T-helper 17 cell (primary cell): ENCODE data around the gene ADCK2. TPM values are rescaled to one million over a fixed set of nuclear protein-coding genes. Genes with fewer than 3 reads are reported as not detected.
A peak's percentile ranks its signal among the peaks of the same experiment; 100 is the strongest.
"Not testable (repeated sequence)": the region's sequence is repeated elsewhere in the genome, so short reads cannot be mapped to it uniquely, and the experiment has no call there.

Source experiments
- ATAC-seq: fragments of 150-1000 bp; cut with Tn5 transposase; 2 replicates; pipeline ENCODE4 v1.10.0; 2021; ENCODE audit warnings: mild to moderate bottlenecking, moderate library complexity
- DNase-seq, 3 donors: peaks; one replicate each; pipeline versions ENCODE4 v3.0.0 to v3.0.0-alpha.2; 2020 to 2021
- H3K9me3 ChIP-seq: one replicate; pipeline ENCODE4 v1.7.0; 2013; ENCODE audit warnings: low read length, mild to moderate bottlenecking; ENCODE audit not compliant: control insufficient read depth, poor library complexity, severe bottlenecking
- H3K27ac Mint-ChIP-seq: one replicate; pipeline ENCODE4 v1.8.0; 2022; ENCODE audit warnings: mild to moderate bottlenecking, moderate library complexity, mixed read lengths
- H3K27me3 Mint-ChIP-seq: one replicate; pipeline ENCODE4 v1.8.0; 2022; ENCODE audit warnings: mixed read lengths
- H3K36me3 Mint-ChIP-seq: one replicate; pipeline ENCODE4 v1.8.0; 2022; ENCODE audit warnings: low read depth, mixed read lengths
- H3K4me1 Mint-ChIP-seq: one replicate; pipeline ENCODE4 v1.8.0; 2022; ENCODE audit warnings: mild to moderate bottlenecking, mixed read lengths
- H3K4me3 Mint-ChIP-seq: one replicate; pipeline ENCODE4 v1.8.0; 2022; ENCODE audit warnings: mild to moderate bottlenecking, moderate library complexity, mixed read lengths
- total RNA-seq, 4 donors: library from RNA in 2 of 4; stranded (reverse) in 2 of 4; gene quantifications; one replicate each; pipeline ENCODE4 v1.2.3 and lab custom pipeline; 2022 to 2026

Gene ADCK2
- total RNA-seq, 2 donors from 2014 or later: 12.7 to 17.9 TPM

DNA sequence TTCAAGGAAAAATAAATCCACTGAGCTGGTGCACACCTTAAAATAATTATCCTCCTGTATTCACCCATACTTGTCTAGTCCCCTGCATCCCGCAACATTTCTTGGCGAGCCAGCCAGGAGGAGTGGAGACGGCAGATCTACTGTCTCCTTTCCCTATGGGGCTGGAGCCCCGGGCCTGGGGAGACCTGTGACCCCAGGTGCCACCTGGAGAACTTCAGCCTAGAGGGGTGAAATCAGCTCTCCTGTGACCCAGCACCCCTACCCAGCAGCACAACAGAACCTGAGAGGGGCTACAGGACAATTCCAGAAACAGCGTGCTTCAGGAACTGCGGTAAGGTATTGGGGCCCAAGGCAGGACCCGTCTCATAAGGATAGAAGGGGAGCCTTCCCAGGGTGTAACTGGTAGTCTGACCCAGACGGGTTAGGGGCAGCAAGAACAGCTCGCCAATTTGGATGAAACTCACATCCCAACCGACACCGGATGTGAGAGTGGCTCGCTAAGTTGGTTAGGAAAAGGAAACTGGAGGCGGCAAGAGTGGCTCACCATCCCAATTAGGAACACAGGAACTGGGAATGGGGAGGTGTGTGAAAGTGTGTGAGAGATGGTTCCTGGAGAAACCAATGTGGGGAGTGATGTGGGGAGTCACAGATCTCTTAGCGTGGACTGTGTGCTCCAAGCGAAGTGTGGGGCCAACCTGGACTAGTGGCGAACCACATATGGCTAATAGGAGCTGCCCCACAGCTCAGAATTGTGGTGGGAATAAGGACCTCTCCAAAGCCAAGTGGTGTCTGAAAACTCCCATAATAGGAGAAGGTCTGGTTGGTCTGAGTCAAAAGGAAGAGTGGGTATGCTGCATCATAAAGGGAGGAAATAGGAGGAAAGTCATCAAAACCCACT lies 17.0 kb upstream of the ADCK2 start:
- DNase-seq (no peak), ATAC-seq (no peak)
- Mint-ChIP-seq H3K27me3 (peaks cover 57% of the 10 kb centered on the region), H3K4me3 (peak overlapping the region; percentile 59), H3K4me1 (peaks cover 24% of the 10 kb centered on the region), H3K36me3 (peaks cover 9% of the 10 kb centered on the region), H3K27ac (no peak overlapping the region)
- no peaks in the 10 kb centered on the region for H3K9me3 ChIP-seq

DNA sequence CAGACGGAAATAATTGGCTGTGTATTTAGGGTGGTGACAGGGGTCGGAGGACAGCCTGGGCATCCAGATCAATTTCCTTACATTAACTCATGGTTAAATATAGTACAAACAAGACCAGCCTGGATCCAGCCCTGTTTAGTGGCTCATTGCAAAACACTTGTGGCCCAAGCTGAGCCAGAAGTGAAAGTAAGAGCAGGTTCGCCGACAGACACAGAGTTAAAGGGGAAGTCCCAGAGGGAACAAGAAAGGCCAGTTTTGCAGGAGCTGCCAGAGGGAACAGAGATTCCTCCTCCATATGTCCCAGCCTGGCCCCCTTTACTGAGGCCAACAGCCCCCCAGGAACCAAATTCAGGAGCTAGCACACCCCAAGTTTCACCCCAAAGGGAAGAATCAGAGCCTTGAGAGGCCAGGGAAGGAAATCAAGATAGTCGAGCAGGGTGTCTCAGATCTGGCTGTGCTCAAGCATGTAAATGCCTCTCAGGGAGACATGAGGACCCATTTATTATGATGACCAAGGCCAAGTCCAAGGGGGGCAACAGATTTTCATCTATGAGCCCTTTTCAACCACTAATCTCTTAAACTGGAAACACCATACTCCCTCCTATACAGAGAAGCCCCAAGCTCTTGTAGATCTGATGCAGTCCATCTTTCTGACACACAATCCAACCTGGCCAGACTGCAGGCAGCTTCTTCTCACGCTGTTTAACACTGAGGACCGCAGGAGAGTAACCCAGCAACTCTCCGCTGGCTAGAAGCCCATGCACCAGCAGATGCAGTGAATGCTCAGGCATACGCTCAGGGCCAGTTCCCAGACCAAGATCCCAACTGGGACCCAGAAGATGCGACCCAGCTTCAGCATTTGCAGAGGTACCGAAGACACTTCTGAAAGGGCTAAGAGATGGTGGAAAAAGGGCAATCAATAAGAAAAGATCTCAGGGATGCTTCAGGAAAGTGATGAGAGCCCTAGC lies 15.9 kb upstream of the ADCK2 start:
- no peak overlapping the region for H3K27ac Mint-ChIP-seq
- no peak for DNase-seq
- H3K4me1 Mint-ChIP-seq: peaks cover 24% of the 10 kb centered on the region
- H3K27me3 Mint-ChIP-seq: peaks cover 49% of the 10 kb centered on the region
- peak; percentile 69 for ATAC-seq
- H3K36me3 Mint-ChIP-seq: peaks cover 9% of the 10 kb centered on the region
- peak overlapping the region; percentile 71 for H3K4me3 Mint-ChIP-seq
- H3K9me3 ChIP-seq: no peaks in the 10 kb centered on the region

GRCh38 chr7:140657891-140658290 lies 14.9 kb upstream of the ADCK2 start:
- peaks cover 24% of the 10 kb centered on the region for H3K4me1 Mint-ChIP-seq

DNA sequence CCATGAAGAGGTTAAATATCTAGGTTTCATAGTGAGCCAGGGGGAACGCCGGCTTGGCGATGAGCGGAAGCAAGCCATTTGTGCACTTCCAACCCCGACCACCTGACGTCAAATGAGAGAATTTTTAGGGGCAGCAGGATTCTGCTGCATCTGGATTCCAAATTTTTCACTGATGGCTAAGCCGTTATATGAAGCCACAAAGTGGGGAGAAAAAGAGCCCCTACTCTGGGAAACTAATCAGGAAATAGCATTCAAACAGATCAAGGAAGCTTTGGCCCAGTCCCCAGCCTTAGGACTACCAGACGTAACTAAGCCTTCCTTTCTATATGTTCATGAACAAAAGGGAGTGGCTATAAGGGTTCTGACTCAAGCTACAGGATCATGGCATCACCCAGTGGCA lies 12.9 kb upstream of the ADCK2 start:
- H3K27me3 Mint-ChIP-seq: peaks cover 35% of the 10 kb centered on the region
- H3K9me3 ChIP-seq: no peaks in the 10 kb centered on the region
- no peak overlapping the region for H3K27ac Mint-ChIP-seq
- ATAC-seq (no peak), DNase-seq (no peak)
- H3K36me3 Mint-ChIP-seq: peaks cover 4% of the 10 kb centered on the region
- peaks cover 14% of the 10 kb centered on the region for H3K4me1 Mint-ChIP-seq
- H3K4me3 Mint-ChIP-seq: no peak overlapping the region

More at GRCh38 chr7:140657891-140658290, 14.9 kb upstream of the ADCK2 start:
- Mint-ChIP-seq H3K27me3 (peaks cover 49% of the 10 kb centered on the region), H3K36me3 (peaks cover 9% of the 10 kb centered on the region), H3K4me3 (no peak overlapping the region), H3K27ac (no peak overlapping the region)
- no peaks in the 10 kb centered on the region for H3K9me3 ChIP-seq
- ATAC-seq: no peak
- DNase-seq: no peak

DNA sequence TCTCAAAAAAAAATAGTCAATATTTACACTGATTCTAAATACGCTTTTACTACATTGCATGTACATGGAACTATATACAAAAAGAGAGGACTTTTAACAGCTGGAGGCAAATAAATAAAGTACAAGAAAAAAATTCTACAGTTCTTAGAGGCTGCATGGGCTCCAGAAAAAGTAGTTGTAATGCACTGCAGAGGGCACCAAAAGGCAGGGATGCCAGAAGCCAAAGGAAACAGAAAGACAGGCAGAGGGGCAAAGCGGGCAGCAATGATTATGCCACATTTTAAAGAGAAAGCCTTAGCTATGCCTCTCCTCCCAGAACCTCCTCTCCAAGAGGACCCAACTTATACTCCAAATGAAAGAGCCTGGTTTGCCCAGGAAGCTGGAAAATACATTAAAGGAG lies 11.6 kb upstream of the ADCK2 start:
- no peaks in the 10 kb centered on the region for H3K9me3 ChIP-seq
- Mint-ChIP-seq H3K4me3 (no peak overlapping the region), H3K36me3 (peaks cover 3% of the 10 kb centered on the region), H3K4me1 (peaks cover 8% of the 10 kb centered on the region), H3K27me3 (peaks cover 24% of the 10 kb centered on the region), H3K27ac (no peak overlapping the region)
- ATAC-seq: no peak
- DNase-seq: no peak

DNA sequence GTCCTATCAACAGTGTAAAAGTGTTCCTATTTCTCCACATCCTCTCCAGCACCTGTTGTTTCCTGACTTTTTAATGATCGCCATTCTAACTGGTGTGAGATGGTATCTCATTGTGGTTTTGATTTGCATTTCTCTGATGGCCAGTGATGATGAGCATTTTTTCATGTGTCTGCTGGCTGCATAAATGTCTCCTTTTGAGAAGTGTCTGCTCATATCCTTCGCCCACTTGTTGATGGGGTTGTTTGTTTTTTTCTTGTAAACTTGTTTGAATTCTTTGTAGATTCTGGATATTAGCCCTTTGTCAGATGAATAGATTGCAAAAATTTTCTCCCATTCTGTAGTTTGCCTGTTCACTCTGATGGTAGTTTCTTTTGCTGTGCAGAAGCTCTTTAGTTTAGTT lies 9.8 kb upstream of the ADCK2 start:
- not testable (repeated sequence) for DNase-seq, H3K9me3 ChIP-seq, H3K36me3 Mint-ChIP-seq, H3K4me1 Mint-ChIP-seq, H3K27ac Mint-ChIP-seq, ATAC-seq, H3K4me3 Mint-ChIP-seq, H3K27me3 Mint-ChIP-seq

- DNase-seq (no peak), ATAC-seq (no peak)
- Mint-ChIP-seq H3K36me3 (no peaks in the 10 kb centered on the region), H3K27me3 (no peaks in the 10 kb centered on the region), H3K4me1 (no peaks in the 10 kb centered on the region), H3K4me3 (no peak overlapping the region), H3K27ac (no peak overlapping the region)
- H3K9me3 ChIP-seq: no peaks in the 10 kb centered on the region
Measured at GRCh38 chr7:140667476-140667875, 5.3 kb upstream of the ADCK2 start.

DNA sequence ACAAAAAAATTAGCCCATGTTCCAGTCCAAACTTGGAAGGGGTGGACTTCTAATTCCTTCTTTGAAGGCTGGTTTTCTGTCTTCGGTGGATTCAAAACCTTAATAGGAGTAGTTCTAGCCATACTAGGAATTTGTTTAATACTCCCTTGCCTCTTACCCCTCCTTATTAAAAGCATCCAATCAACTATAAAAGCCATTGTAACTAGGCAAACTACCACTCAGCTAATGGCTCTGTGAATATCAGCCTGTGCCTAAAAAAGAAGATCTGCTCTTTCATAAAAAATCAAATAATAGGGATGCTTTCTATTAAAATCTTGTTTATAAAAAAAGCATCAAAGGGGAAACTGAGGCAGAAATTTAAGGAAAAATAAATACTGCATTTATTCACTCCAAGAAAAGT lies 4.1 kb upstream of the ADCK2 start:
- H3K9me3 ChIP-seq: no peaks in the 10 kb centered on the region
- Mint-ChIP-seq H3K4me1 (no peaks in the 10 kb centered on the region), H3K36me3 (no peaks in the 10 kb centered on the region), H3K4me3 (no peak overlapping the region), H3K27me3 (no peaks in the 10 kb centered on the region), H3K27ac (no peak overlapping the region)
- no peak for DNase-seq
- no peak for ATAC-seq

GRCh38 chr7:140669352-140669751 lies 3.4 kb upstream of the ADCK2 start:
- Mint-ChIP-seq H3K4me3 (no peak overlapping the region), H3K27me3 (no peaks in the 10 kb centered on the region), H3K27ac (no peak overlapping the region), H3K4me1 (peaks cover 4% of the 10 kb centered on the region), H3K36me3 (no peaks in the 10 kb centered on the region)
- ATAC-seq (no peak), DNase-seq (no peak)
- no peaks in the 10 kb centered on the region for H3K9me3 ChIP-seq

DNA sequence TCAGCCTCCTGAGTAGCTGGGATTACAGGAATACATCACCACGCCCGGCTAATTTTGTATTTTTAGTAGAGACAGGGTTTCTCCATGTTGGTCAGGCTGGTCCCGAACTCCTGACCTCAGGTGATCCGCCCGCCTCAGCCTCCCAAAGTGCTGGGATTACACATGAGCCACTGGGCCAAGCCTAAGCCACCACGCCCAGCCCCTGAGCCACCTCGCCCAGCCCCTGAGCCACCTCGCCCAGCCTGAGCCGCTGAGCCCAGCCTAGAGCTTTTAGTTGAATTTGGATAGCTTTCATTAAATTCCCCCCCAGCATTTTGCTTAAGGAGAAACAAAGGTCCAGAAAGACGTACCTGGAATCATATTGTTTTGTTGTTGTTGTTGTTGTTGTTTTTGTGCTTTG lies 2.9 kb upstream of the ADCK2 start:
- not testable (repeated sequence) for DNase-seq, H3K9me3 ChIP-seq, H3K36me3 Mint-ChIP-seq, H3K27me3 Mint-ChIP-seq, H3K4me3 Mint-ChIP-seq, H3K27ac Mint-ChIP-seq, ATAC-seq, H3K4me1 Mint-ChIP-seq

- no peaks in the 10 kb centered on the region for H3K9me3 ChIP-seq
- H3K36me3 Mint-ChIP-seq: no peaks in the 10 kb centered on the region
- peaks cover 13% of the 10 kb centered on the region for H3K4me1 Mint-ChIP-seq
- DNase-seq: no peak
- H3K27ac Mint-ChIP-seq: no peak overlapping the region
- H3K27me3 Mint-ChIP-seq: no peaks in the 10 kb centered on the region
- H3K4me3 Mint-ChIP-seq: no peak overlapping the region
- ATAC-seq: no peak
Measured at GRCh38 chr7:140670343-140670935, 2.3 kb upstream of the ADCK2 start.

GRCh38 chr7:140671966-140672365 lies 779 bp upstream of the ADCK2 start:
- ATAC-seq (no peak), DNase-seq (no peak)
- no peaks in the 10 kb centered on the region for H3K27me3 Mint-ChIP-seq
- no peak overlapping the region for H3K27ac Mint-ChIP-seq
- H3K4me3 Mint-ChIP-seq: peak overlapping the region; percentile 73
- peaks cover 16% of the 10 kb centered on the region for H3K4me1 Mint-ChIP-seq
- no peaks in the 10 kb centered on the region for H3K9me3 ChIP-seq
- no peaks in the 10 kb centered on the region for H3K36me3 Mint-ChIP-seq
